HepG2 (cell line): ENCODE results near the gene S100A6. TPM values are rescaled to one million over a fixed set of nuclear protein-coding genes. Genes with fewer than 3 reads are reported as not detected.

Experiments
- AFF4 ChIP-seq: sonication (generic); formaldehyde crosslinking; IDR thresholded peaks from 2 replicates; pipeline ENCODE4 v1.4.0; 2020; ENCODE audit warnings: missing genetic modification reagents
- CREBL2 ChIP-seq: sonication (generic); formaldehyde crosslinking; IDR thresholded peaks from 2 replicates; pipeline ENCODE4 v1.8.1; 2023; ENCODE audit warnings: missing genetic modification reagents, mild to moderate bottlenecking, borderline replicate concordance
- EED ChIP-seq: sonication (generic); formaldehyde crosslinking; IDR thresholded peaks from 2 replicates; pipeline ENCODE4 v1.5.0; 2020; ENCODE audit warnings: mild to moderate bottlenecking, missing genetic modification reagents
- JUND ChIP-seq: sonication (generic); formaldehyde crosslinking; IDR thresholded peaks from 2 replicates; pipeline ENCODE4 v1.8.0; 2022; ENCODE audit warnings: mild to moderate bottlenecking, missing genetic modification reagents
- MEIS2 ChIP-seq: sonication (generic); formaldehyde crosslinking; IDR thresholded peaks from 2 replicates; pipeline ENCODE4 v1.9.0; 2021; ENCODE audit warnings: mild to moderate bottlenecking, missing genetic modification reagents
- MXD4 ChIP-seq: IDR thresholded peaks from 2 replicates; pipeline ENCODE4 v1.6.1; 2016; ENCODE audit warnings: mild to moderate bottlenecking, missing biosample characterization, missing genetic modification reagents
- NONO ChIP-seq, 2 experiments: fragments of 450-650 bp in 1 of 2; sonication (generic) in 1 of 2; formaldehyde crosslinking in 1 of 2; IDR thresholded peaks in 1 of 2; conservative IDR thresholded peaks in 1 of 2; 2 replicates each; pipeline versions ENCODE4 v1.6.1 to v1.8.0; 2017 to 2022; ENCODE audit warnings: mild to moderate bottlenecking in 1 of 2, missing genetic modification reagents in 1 of 2, moderate library complexity in 1 of 2
- NR2F6 ChIP-seq, 2 experiments: IDR thresholded peaks; 2 replicates each; pipeline ENCODE4 v1.6.1; 2016; ENCODE audit warnings: antibody characterized with exemption in 1 of 2, mild to moderate bottlenecking in 1 of 2
- POGK ChIP-seq: sonication (generic); formaldehyde crosslinking; conservative IDR thresholded peaks from 2 replicates; pipeline ENCODE4 v1.8.0; 2022; ENCODE audit warnings: mild to moderate bottlenecking, moderate library complexity, missing genetic modification reagents
- REST ChIP-seq, 2 experiments: IDR thresholded peaks; 2 replicates each; pipeline ENCODE4 v1.6.1; 2011 to 2012; ENCODE audit warnings: low read length in 2 of 2, borderline replicate concordance in 1 of 2, low read depth in 1 of 2, mild to moderate bottlenecking in 1 of 2, moderate library complexity in 1 of 2
- ZKSCAN8 ChIP-seq: IDR thresholded peaks from 2 replicates; pipeline ENCODE4 v1.6.1; 2016; ENCODE audit warnings: borderline replicate concordance, missing genetic modification reagents, missing compliant biosample characterization
- ZNF20 ChIP-seq: sonication (generic); formaldehyde crosslinking; IDR thresholded peaks from 2 replicates; pipeline ENCODE4 v1.4.0; 2020; ENCODE audit warnings: mild to moderate bottlenecking, moderate library complexity, missing genetic modification reagents
- ZNF281 ChIP-seq: sonication (generic); formaldehyde crosslinking; IDR thresholded peaks from 2 replicates; pipeline ENCODE4 v1.4.0; 2020; ENCODE audit warnings: missing genetic modification reagents, borderline replicate concordance
- ZNF549 ChIP-seq: sonication (generic); formaldehyde crosslinking; IDR thresholded peaks from 2 replicates; pipeline ENCODE4 v1.5.0; 2020; ENCODE audit warnings: missing genetic modification reagents
- ZNF792 ChIP-seq: IDR thresholded peaks from 2 replicates; pipeline ENCODE4 v1.6.1; 2016
- ZNF816 ChIP-seq: sonication (generic); formaldehyde crosslinking; IDR thresholded peaks from 2 replicates; pipeline ENCODE4 v1.8.0; 2022; ENCODE audit warnings: missing genetic modification reagents, mild to moderate bottlenecking, borderline replicate concordance
- polyA plus RNA-seq, 8 experiments: library from polyadenylated mRNA; depleted of rRNA in 3 of 8; stranded (reverse) in 7 of 8; unstranded in 1 of 8; fragments of >200 nt; fragmentation: Illumina TruSeq in 4 of 8; extraction: Trizol in 4 of 8; gene quantifications; 2 replicates each; pipeline versions ENCODE4 v1.2.1 to v1.2.3, GENCODE V29; 2011 to 2016; ENCODE audit warnings: low read depth in 4 of 8, missing spikeins in 1 of 8, mixed read lengths in 1 of 8; ENCODE audit not compliant: insufficient read depth in 1 of 8
- total RNA-seq, 5 experiments: library from RNA; depleted of rRNA; stranded (reverse); fragments of >200 nt; fragmentation: Illumina TruSeq; extraction: Trizol; gene quantifications; 2 replicates each; pipeline ENCODE4 v1.2.3, GENCODE V29; 2016; ENCODE audit warnings: low read depth in 1 of 5

The S100A6 gene
- total and polyA plus RNA-seq, 2 of the 13 experiments (the other 11 are each of a cell fraction or from before 2014, with no cell fraction given) = 72.9 to 85.0 TPM

- peak; percentile 12; the same call in 1 of the 2 replicates for TF ChIP-seq ZNF281 (CRISPR knock-in tag)
- no peak for TF ChIP-seq EED (CRISPR knock-in tag)
- TF ChIP-seq ZKSCAN8 (CRISPR knock-in tag) = peak; percentile 60; the same call in 1 of the 2 replicates
- no peak; the same call in 1 of the 2 replicates for TF ChIP-seq MEIS2 (CRISPR knock-in tag)
- TF ChIP-seq ZNF792 (CRISPR knock-in tag) = no peak; the same call in 1 of the 2 replicates
- no peak for TF ChIP-seq POGK (CRISPR knock-in tag)
- no peak for TF ChIP-seq JUND (CRISPR knock-in tag)
- no peak for TF ChIP-seq AFF4 (CRISPR knock-in tag)
- TF ChIP-seq MXD4 (CRISPR knock-in tag) = no peak
- TF ChIP-seq NR2F6 (IDR thresholded peaks at IDR 0.05) = no peak
- TF ChIP-seq NR2F6 (CRISPR knock-in tag; IDR thresholded peaks at IDR 0.05) = peak; percentile 53; the same call in 1 of the 2 replicates
- no peak for TF ChIP-seq ZNF549 (CRISPR knock-in tag)
- TF ChIP-seq ZNF20 (CRISPR knock-in tag) = no peak
- no peak for TF ChIP-seq NONO (IDR thresholded peaks at IDR 0.05)
- TF ChIP-seq NONO (CRISPR knock-in tag; conservative IDR thresholded peaks at IDR 0.05) = no peak
- TF ChIP-seq REST (IDR thresholded peaks at IDR 0.05; ENCODE audit: borderline replicate concordance in 1 of 2, low read depth in 1 of 2, low read length in 2 of 2) = no peak
- TF ChIP-seq CREBL2 = no peak
- no peak for TF ChIP-seq ZNF816 (CRISPR knock-in tag)
Observed at GRCh38 chr1:153568367-153569099, 32.7 kb upstream of the S100A6 start (continued).
